ENCODE data around the gene SPAG16. TPM values are rescaled to one million over a fixed set of nuclear protein-coding genes. Genes with fewer than 3 reads are reported as not detected.

Gene SPAG16
- total RNA-seq, 4 donors from 2014 or later = 14.1 to 43.1 (median 30.2) TPM

DNA sequence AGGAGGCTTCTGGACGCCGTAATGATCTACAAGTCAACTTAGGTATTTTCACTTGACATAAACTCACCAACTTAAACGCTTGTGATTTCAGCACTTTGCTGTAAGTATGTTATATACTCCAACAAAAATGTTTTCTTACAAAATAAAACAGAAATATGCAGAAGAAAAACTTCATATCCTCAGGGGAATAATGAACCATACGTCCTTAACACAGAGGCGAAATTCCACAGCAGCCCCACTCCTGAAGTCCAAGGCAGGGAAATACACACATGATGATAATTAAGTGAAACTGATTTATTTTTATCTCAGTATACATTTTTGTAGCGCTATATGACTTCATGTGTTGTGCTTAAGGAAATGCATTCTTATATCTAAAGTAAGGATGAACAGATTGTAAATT is 791.2 kb downstream of the SPAG16 start:
- 84 to 90% methylated on average over 6 of the region's 6 CpGs for WGBS, 2 donors
- intact Hi-C loops (cut with DNase I) = no loop called here

DNA sequence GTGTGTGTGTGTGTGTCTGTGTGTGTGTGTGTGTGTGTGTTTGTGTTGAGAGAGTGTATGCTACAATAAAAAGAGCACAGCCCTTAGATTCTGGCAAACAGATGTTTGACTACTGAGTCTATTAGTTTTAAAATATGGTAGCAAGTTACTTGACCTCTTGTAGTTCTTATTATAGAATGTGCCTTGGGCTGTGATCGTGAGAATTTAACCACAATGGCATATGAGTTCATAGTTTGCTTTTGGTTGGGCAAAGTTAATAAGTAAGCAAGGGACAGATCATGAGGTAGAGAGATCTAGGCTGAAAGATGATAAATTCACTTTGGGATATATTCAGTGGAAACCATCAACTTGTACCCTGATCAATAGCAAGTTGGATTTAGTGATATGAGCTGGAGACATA is 792.3 kb downstream of the SPAG16 start:
- TF ChIP-seq, protein P1, sequence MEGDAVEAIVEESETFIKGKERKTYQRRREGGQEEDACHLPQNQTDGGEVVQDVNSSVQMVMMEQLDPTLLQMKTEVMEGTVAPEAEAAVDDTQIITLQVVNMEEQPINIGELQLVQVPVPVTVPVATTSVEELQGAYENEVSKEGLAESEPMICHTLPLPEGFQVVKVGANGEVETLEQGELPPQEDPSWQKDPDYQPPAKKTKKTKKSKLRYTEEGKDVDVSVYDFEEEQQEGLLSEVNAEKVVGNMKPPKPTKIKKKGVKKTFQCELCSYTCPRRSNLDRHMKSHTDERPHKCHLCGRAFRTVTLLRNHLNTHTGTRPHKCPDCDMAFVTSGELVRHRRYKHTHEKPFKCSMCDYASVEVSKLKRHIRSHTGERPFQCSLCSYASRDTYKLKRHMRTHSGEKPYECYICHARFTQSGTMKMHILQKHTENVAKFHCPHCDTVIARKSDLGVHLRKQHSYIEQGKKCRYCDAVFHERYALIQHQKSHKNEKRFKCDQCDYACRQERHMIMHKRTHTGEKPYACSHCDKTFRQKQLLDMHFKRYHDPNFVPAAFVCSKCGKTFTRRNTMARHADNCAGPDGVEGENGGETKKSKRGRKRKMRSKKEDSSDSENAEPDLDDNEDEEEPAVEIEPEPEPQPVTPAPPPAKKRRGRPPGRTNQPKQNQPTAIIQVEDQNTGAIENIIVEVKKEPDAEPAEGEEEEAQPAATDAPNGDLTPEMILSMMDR (IDR thresholded peaks at IDR 0.05) = no peak
- no peak for TF ChIP-seq POLR2A (IDR thresholded peaks at IDR 0.05)
- Histone ChIP-seq H3K4me1 (no peaks in the 10 kb centered on the region), H3K4me3 (no peak overlapping the region), H3K27ac (no peak overlapping the region), H3K9me3 (no peaks in the 10 kb centered on the region), H3K36me3 (no peaks in the 10 kb centered on the region), H3K27me3 (no peaks in the 10 kb centered on the region)
- no peak for DNase-seq
- WGBS, 2 donors = 42 to 73% methylated on average over 1 of the region's 1 CpG
- intact Hi-C loops (cut with DNase I) = no loop called here

More for the DNA sequence above, 791.2 kb downstream of the SPAG16 start:
- Histone ChIP-seq H3K36me3 (no peaks in the 10 kb centered on the region), H3K4me3 (no peak overlapping the region), H3K4me1 (no peaks in the 10 kb centered on the region), H3K27me3 (no peaks in the 10 kb centered on the region), H3K27ac (no peak overlapping the region), H3K9me3 (no peaks in the 10 kb centered on the region)
- TF ChIP-seq, protein P1 (IDR thresholded peaks at IDR 0.05) = no peak
- TF ChIP-seq POLR2A (IDR thresholded peaks at IDR 0.05) = no peak
- DNase-seq = no peak

DNA sequence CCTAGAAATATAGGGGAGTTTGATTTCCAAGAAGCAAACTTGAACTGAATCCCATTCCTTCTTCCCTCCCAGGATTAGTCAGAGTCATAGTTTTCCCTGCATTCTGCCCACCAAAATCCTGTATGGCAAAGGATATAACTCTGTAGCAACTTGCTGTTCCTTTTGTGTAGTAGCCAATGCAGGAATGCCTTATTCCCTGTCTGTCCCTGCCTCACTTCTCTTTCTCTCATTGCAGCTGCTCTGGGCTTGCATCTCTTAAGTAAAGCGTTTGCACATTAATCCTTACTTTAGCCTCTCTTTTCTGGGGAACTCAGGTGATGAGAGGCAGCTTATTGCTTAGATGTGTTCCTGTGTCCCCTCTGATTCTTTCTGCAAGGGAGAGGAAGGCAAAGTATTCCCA is 793.5 kb downstream of the SPAG16 start:
- Histone ChIP-seq H3K27me3 (no peaks in the 10 kb centered on the region), H3K4me1 (no peaks in the 10 kb centered on the region), H3K4me3 (no peak overlapping the region), H3K9me3 (no peaks in the 10 kb centered on the region), H3K27ac (no peak overlapping the region), H3K36me3 (no peaks in the 10 kb centered on the region)
- 8 to 50% methylated on average over 1 of the region's 1 CpG for WGBS, 2 donors
- no peak for DNase-seq
- intact Hi-C loops (cut with DNase I) = no loop called here
- TF ChIP-seq, protein P1 (IDR thresholded peaks at IDR 0.05) = no peak
- no peak for TF ChIP-seq POLR2A (IDR thresholded peaks at IDR 0.05)

DNA sequence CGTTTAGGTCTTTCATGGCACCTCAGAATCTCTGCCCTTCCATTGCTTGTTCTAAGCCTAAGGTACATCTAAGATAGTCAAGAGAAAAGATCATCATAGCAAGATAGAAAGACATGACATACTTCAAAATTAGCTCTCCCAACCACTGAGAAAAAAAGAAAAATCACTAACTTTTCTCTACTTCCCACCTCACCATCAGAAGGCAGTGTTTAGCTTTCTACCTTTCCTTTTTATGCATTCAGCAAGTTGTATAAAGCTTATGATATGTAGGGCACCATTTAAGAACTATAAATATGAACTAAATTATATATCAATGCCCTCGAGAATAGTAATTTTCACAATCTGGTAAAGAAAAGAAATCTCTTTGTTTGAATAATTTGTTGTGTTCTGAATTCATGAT is 794.8 kb downstream of the SPAG16 start:
- no peak for TF ChIP-seq POLR2A (IDR thresholded peaks at IDR 0.05)
- TF ChIP-seq, protein P1 (IDR thresholded peaks at IDR 0.05) = no peak
- Histone ChIP-seq H3K36me3 (no peaks in the 10 kb centered on the region), H3K4me1 (no peaks in the 10 kb centered on the region), H3K9me3 (no peaks in the 10 kb centered on the region), H3K4me3 (no peak overlapping the region), H3K27ac (no peak overlapping the region), H3K27me3 (no peaks in the 10 kb centered on the region)
- DNase-seq = no peak
- WGBS, 2 donors = 85 to 93% methylated on average over 2 of the region's 2 CpGs
- intact Hi-C loops (cut with DNase I) = no loop called here

DNA sequence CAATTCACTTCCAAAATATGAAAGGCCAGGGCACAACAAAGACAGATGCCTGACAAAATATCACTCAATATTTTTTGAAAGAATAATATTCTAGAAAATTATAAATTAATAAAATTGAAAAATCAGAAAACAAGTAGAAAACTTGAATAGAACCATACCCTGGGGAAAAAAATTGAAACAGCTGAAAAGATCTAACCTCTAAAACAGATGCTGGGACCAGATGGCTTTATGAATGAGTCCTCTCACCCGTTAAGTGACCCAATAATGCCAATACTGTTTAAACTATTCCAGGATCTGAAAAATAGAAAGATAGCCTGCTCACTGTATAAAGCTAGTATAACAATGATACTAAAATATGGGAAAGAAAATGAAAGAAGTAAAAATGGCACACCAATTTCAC is 804.3 kb downstream of the SPAG16 start:
- 62 to 70% methylated on average over 1 of the region's 1 CpG for WGBS, 2 donors
- H3K4me1 ChIP-seq = no peaks in the 10 kb centered on the region
- TF ChIP-seq POLR2A (IDR thresholded peaks at IDR 0.05) = no peak
- TF ChIP-seq, protein P1 (IDR thresholded peaks at IDR 0.05) = no peak
- H3K9me3 ChIP-seq = no peaks in the 10 kb centered on the region
- no peaks in the 10 kb centered on the region for H3K27me3 ChIP-seq
- DNase-seq = no peak
- H3K27ac ChIP-seq = no peak overlapping the region
- H3K36me3 ChIP-seq = no peaks in the 10 kb centered on the region
- H3K4me3 ChIP-seq = no peak overlapping the region
- intact Hi-C loops (cut with DNase I) = no loop called here
